Liver (tissue), 9 donors: ENCODE results near the gene APOBEC3G. TPM values are rescaled to one million over a fixed set of nuclear protein-coding genes. Genes with fewer than 3 reads are reported as not detected.
A peak's percentile ranks its signal among the peaks of the same experiment; 100 is the strongest.
"Not testable (repeated sequence)": the region's sequence is repeated elsewhere in the genome, so short reads cannot be mapped to it uniquely, and the experiment has no call there.

Experiments used
- DNase-seq: peaks from one replicate; pipeline ENCODE4 v3.0.0-alpha.2; 2017; ENCODE audit warnings: low spot score
- H3K27ac ChIP-seq, 2 donors: one replicate each; pipeline ENCODE4 v1.7.0; 2013; ENCODE audit warnings: inconsistent platforms in 2 of 2, low read length in 2 of 2, control low read depth in 1 of 2, low read depth in 1 of 2, mild to moderate bottlenecking in 1 of 2
- H3K27me3 ChIP-seq, 4 donors: one replicate each; pipeline versions ENCODE4 v1.6.1 to v1.7.0; 2013; ENCODE audit warnings: low read length in 3 of 4, inconsistent platforms in 1 of 4, mild to moderate bottlenecking in 1 of 4, moderate library complexity in 1 of 4; ENCODE audit not compliant: control insufficient read depth in 4 of 4, insufficient read depth in 4 of 4
- H3K36me3 ChIP-seq, 4 donors: one replicate each; pipeline versions ENCODE4 v1.6.1 to v1.7.0; 2013; ENCODE audit warnings: low read length in 3 of 4, mild to moderate bottlenecking in 3 of 4, low read depth in 1 of 4, moderate library complexity in 1 of 4; ENCODE audit not compliant: control insufficient read depth in 4 of 4, insufficient read depth in 3 of 4
- H3K4me1 ChIP-seq, 4 donors: one replicate each; pipeline versions ENCODE4 v1.6.1 to v1.7.0; 2013; ENCODE audit warnings: low read length in 3 of 4, mild to moderate bottlenecking in 3 of 4, moderate library complexity in 1 of 4; ENCODE audit not compliant: control insufficient read depth in 4 of 4, insufficient read depth in 4 of 4
- H3K4me3 ChIP-seq, 3 donors: one replicate each; pipeline versions ENCODE4 v1.6.1 to v1.7.0; 2013; ENCODE audit warnings: low read length in 3 of 3, control low read depth in 1 of 3, low read depth in 1 of 3, mild to moderate bottlenecking in 1 of 3
- H3K9ac ChIP-seq, 2 donors: one replicate each; pipeline ENCODE4 v1.7.0; 2013; ENCODE audit warnings: low read length in 2 of 2, mild to moderate bottlenecking in 2 of 2, moderate library complexity in 2 of 2, control low read depth in 1 of 2, low read depth in 1 of 2
- H3K9me3 ChIP-seq, 4 donors: one replicate each; pipeline versions ENCODE4 v1.6.1 to v1.7.0; 2013; ENCODE audit warnings: low read length in 3 of 4; ENCODE audit not compliant: control insufficient read depth in 4 of 4
- ATF3 ChIP-seq: IDR thresholded peaks from 2 replicates; pipeline ENCODE4 v1.6.1; 2016; ENCODE audit warnings: antibody characterized with exemption
- CTCF ChIP-seq: fragments of 150-350 bp; IDR thresholded peaks from 2 replicates; pipeline ENCODE4 v1.5.1; 2017; ENCODE audit warnings: improper control_type of control experiment, low read depth, low read length; ENCODE audit not compliant: missing input control
- EGR1 ChIP-seq, 2 donors: IDR thresholded peaks; 2 replicates each; pipeline ENCODE4 v1.6.1; 2016 to 2018; ENCODE audit warnings: antibody characterized with exemption in 2 of 2, low read depth in 2 of 2
- FOXA2 ChIP-seq: IDR thresholded peaks from 2 replicates; pipeline ENCODE4 v1.6.1; 2016; ENCODE audit warnings: antibody characterized with exemption
- GABPA ChIP-seq, 2 donors: IDR thresholded peaks in 1 of 2; conservative IDR thresholded peaks in 1 of 2; 2 replicates each; pipeline ENCODE4 v1.6.1; 2016; ENCODE audit warnings: antibody characterized with exemption in 2 of 2, mild to moderate bottlenecking in 1 of 2, moderate library complexity in 1 of 2
- HNF4A ChIP-seq, 2 donors: conservative IDR thresholded peaks; 2 replicates each; pipeline ENCODE4 v1.6.1; 2016; ENCODE audit warnings: antibody characterized with exemption in 2 of 2, mild to moderate bottlenecking in 2 of 2
- HNF4G ChIP-seq: IDR thresholded peaks from 2 replicates; pipeline ENCODE4 v1.6.1; 2016; ENCODE audit warnings: antibody characterized with exemption
- JUND ChIP-seq, 2 donors: IDR thresholded peaks; 2 replicates each; pipeline ENCODE4 v1.6.1; 2016; ENCODE audit warnings: antibody characterized with exemption in 2 of 2
- MAX ChIP-seq: IDR thresholded peaks from 2 replicates; pipeline ENCODE4 v1.6.1; 2016; ENCODE audit warnings: antibody characterized with exemption
- NR2F2 ChIP-seq: IDR thresholded peaks from 2 replicates; pipeline ENCODE4 v1.6.1; 2016; ENCODE audit warnings: antibody characterized with exemption
- RAD21 ChIP-seq, 2 donors: IDR thresholded peaks; 2 replicates each; pipeline ENCODE4 v1.6.1; 2016; ENCODE audit warnings: antibody characterized with exemption in 2 of 2, mild to moderate bottlenecking in 2 of 2
- REST ChIP-seq: IDR thresholded peaks from 2 replicates; pipeline ENCODE4 v1.6.1; 2016; ENCODE audit warnings: antibody characterized with exemption, mild to moderate bottlenecking
- RXRA ChIP-seq, 2 donors: IDR thresholded peaks; 2 replicates each; pipeline ENCODE4 v1.6.1; 2017 to 2018; ENCODE audit warnings: antibody characterized with exemption in 2 of 2, mild to moderate bottlenecking in 1 of 2
- SP1 ChIP-seq: IDR thresholded peaks from 2 replicates; pipeline ENCODE4 v1.6.1; 2018; ENCODE audit warnings: antibody characterized with exemption, mild to moderate bottlenecking
- TAF1 ChIP-seq: conservative IDR thresholded peaks from 2 replicates; pipeline ENCODE4 v1.6.1; 2016; ENCODE audit warnings: antibody characterized with exemption, mild to moderate bottlenecking
- YY1 ChIP-seq: IDR thresholded peaks from 2 replicates; pipeline ENCODE4 v1.6.1; 2016; ENCODE audit warnings: antibody characterized with exemption, mild to moderate bottlenecking
- ZBTB33 ChIP-seq: IDR thresholded peaks from 2 replicates; pipeline ENCODE4 v1.6.1; 2016; ENCODE audit warnings: antibody characterized with exemption
- WGBS: extraction: QIAGEN DNeasy Blood & Tissue Kit; methylation state at CpG from one replicate; pipeline ENCODE4 v1.1.7; 2013; 5-methylcytosine and 5-hydroxymethylcytosine counted together
- polyA plus RNA-seq, 2 donors: library from polyadenylated mRNA; stranded (reverse) in 1 of 2; unstranded in 1 of 2; fragments of 200-250 nt in 1 of 2; fragments of >200 nt in 1 of 2; fragmentation: Nextera tagmentation in 1 of 2; extraction: Ambion mirVana in 1 of 2; gene quantifications; one replicate each; pipeline versions ENCODE4 v1.2.1 to v1.2.3, GENCODE V29; 2013 to 2015
- total RNA-seq, 2 donors: library from RNA; depleted of rRNA; stranded (reverse); fragments of >200 nt; gene quantifications; one replicate each; pipeline ENCODE4 v1.2.3, GENCODE V29; 2014
- donor health status: healthy.
- donor health status: healthy.
- donor health status: healthy.
- donor health status: healthy.
- donor health status: healthy.

The APOBEC3G gene
- total and polyA plus RNA-seq, 4 donors: 1.9 to 9.2 (median 2.9) TPM

GRCh38 chr22:39068033-39068785 is 8.9 kb upstream of the APOBEC3G start:
- DNase-seq: no peak
- no peak overlapping the region for H3K27ac ChIP-seq

GRCh38 chr22:39070186-39070585 is 6.9 kb upstream of the APOBEC3G start:
- TF ChIP-seq CTCF (no peak), HNF4A (conservative IDR thresholded peaks at IDR 0.05) (no peak), RXRA (IDR thresholded peaks at IDR 0.05) (no peak), TAF1 (no peak), NR2F2 (no peak), SP1 (no peak), HNF4G (no peak), GABPA (IDR thresholded peaks at IDR 0.05 in 1 of 2, conservative IDR thresholded peaks at IDR 0.05 in 1 of 2) (no peak), FOXA2 (no peak), JUND (IDR thresholded peaks at IDR 0.05) (no peak), REST (no peak), RAD21 (IDR thresholded peaks at IDR 0.05) (no peak), MAX (no peak)
- H3K27me3 ChIP-seq: no peaks in the 10 kb centered on the region
- WGBS: 95% methylated on average over 7 of the region's 7 CpGs
- DNase-seq: no peak
- H3K9ac ChIP-seq: no peak overlapping the region
- no peaks in the 10 kb centered on the region for H3K4me1 ChIP-seq
- no peak overlapping the region for H3K27ac ChIP-seq
- H3K36me3 ChIP-seq: no peaks in the 10 kb centered on the region
- H3K9me3 ChIP-seq: no peaks in the 10 kb centered on the region
- no peak overlapping the region for H3K4me3 ChIP-seq

More at GRCh38 chr22:39068033-39068785, 8.9 kb upstream of the APOBEC3G start:
- H3K9me3 ChIP-seq: no peaks in the 10 kb centered on the region
- no peaks in the 10 kb centered on the region for H3K27me3 ChIP-seq
- TF ChIP-seq TAF1 (no peak), ZBTB33 (no peak), EGR1 (IDR thresholded peaks at IDR 0.05; ENCODE audit: low read depth in 2 of 2) (no peak), MAX (no peak), FOXA2 (no peak), NR2F2 (no peak), YY1 (no peak), RAD21 (IDR thresholded peaks at IDR 0.05) (no peak), ATF3 (no peak)
- no peaks in the 10 kb centered on the region for H3K4me1 ChIP-seq
- H3K36me3 ChIP-seq: no peaks in the 10 kb centered on the region
- H3K9ac ChIP-seq: no peak overlapping the region
- WGBS: 68% methylated on average over 12 of the region's 13 CpGs
- no peak overlapping the region for H3K4me3 ChIP-seq

- not testable (repeated sequence) for H3K4me1 ChIP-seq, H3K9ac ChIP-seq, H3K27me3 ChIP-seq, DNase-seq, H3K9me3 ChIP-seq, H3K36me3 ChIP-seq, H3K4me3 ChIP-seq
- peak overlapping the region in 1 of 2 donors; percentile 3 for H3K27ac ChIP-seq
- WGBS: 75% methylated on average over 7 of the region's 7 CpGs
Measured at GRCh38 chr22:39072581-39072981, 4.5 kb upstream of the APOBEC3G start.
